ENCODE measurements around the gene CSRNP3.

CSRNP3 gene

GRCh38 chr2:165508927-165509326 lies 39.4 kb downstream of the CSRNP3 start:
- Histone ChIP-seq H3K4me1 (ENCODE audit: control insufficient read depth, insufficient read depth, low read length) (no peaks in the 10 kb centered on the region), H3K27ac (ENCODE audit: extremely low read depth, low read depth, low read length) (no peak overlapping the region), H3K9me3 (ENCODE audit: control insufficient read depth, insufficient read depth, low read depth, low read length) (no peaks in the 10 kb centered on the region), H3K36me3 (ENCODE audit: control insufficient read depth in 2 of 2, insufficient read depth in 1 of 2, low read length in 2 of 2) (no peaks in the 10 kb centered on the region), H3K4me3 (ENCODE audit: low read depth, low read length) (no peak overlapping the region)
- TF ChIP-seq ZNF223 (tag by site-specific recombination; IDR thresholded peaks at IDR 0.05) (no peak), SALL2 (tag by site-specific recombination; IDR thresholded peaks at IDR 0.05; ENCODE audit: borderline replicate concordance) (no peak), SCRT2 (tag by site-specific recombination; IDR thresholded peaks at IDR 0.05) (no peak), ZNF132 (tag by site-specific recombination; IDR thresholded peaks at IDR 0.05; ENCODE audit: borderline replicate concordance) (no peak), ZNF354C (tag by site-specific recombination; IDR thresholded peaks at IDR 0.05; ENCODE audit: borderline replicate concordance, low read depth) (no peak), ZNF521 (tag by site-specific recombination; IDR thresholded peaks at IDR 0.05) (no peak), ZNF266 (tag by site-specific recombination; IDR thresholded peaks at IDR 0.05; ENCODE audit: low read depth) (no peak), HIC1 (tag by site-specific recombination; IDR thresholded peaks at IDR 0.05) (no peak), ZNF114 (tag by site-specific recombination; IDR thresholded peaks at IDR 0.05) (no peak), ZNF121 (tag by site-specific recombination; IDR thresholded peaks at IDR 0.05) (no peak), ZNF366 (tag by site-specific recombination; conservative IDR thresholded peaks at IDR 0.05) (no peak), SCRT1 (tag by site-specific recombination; IDR thresholded peaks at IDR 0.05; ENCODE audit: borderline replicate concordance) (no peak), IKZF3 (tag by site-specific recombination; IDR thresholded peaks at IDR 0.05) (no peak), ZNF449 (tag by site-specific recombination; IDR thresholded peaks at IDR 0.05) (no peak), ZBTB49 (tag by site-specific recombination; IDR thresholded peaks at IDR 0.05; ENCODE audit: low read depth) (no peak), ZNF626 (tag by site-specific recombination; IDR thresholded peaks at IDR 0.05) (no peak), ZNF654 (tag by site-specific recombination; IDR thresholded peaks at IDR 0.05; ENCODE audit: low read depth) (no peak), ZBTB10 (tag by site-specific recombination; IDR thresholded peaks at IDR 0.05) (no peak), AEBP2 (tag by site-specific recombination; IDR thresholded peaks at IDR 0.05; ENCODE audit: borderline replicate concordance) (no peak), ZNF23 (tag by site-specific recombination; IDR thresholded peaks at IDR 0.05; ENCODE audit: borderline replicate concordance) (no peak)
- CTCF ChIA-PET: interaction anchor here (1.5 kb wide), 1 partner anchor 108 kb away, joined by 4 read pairs; no protein-coding TSS in a partner anchor
- POLR2A ChIA-PET: no interaction called here
